Measurements from ENCODE around the gene ERBB4.

DNA sequence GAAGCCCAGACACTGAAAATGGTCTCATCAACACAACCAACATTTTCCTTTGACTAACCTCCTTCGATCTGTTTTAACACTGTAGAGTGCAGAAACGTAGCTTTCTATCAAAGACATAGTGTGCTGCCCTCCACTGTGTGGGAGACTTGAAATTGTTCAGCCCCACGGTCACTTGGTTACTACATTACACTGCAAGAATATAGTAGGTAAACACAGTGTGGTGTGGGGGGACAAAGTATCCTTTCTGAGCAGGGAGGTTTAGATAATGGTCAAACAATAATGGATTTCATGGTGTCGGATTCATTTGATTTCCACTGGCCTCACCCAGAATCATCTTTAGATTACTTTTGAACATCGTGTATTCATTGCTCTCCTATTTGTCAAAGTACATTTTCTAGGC lies 181.0 kb downstream of the ERBB4 start:
- TF ChIP-seq, protein P1, sequence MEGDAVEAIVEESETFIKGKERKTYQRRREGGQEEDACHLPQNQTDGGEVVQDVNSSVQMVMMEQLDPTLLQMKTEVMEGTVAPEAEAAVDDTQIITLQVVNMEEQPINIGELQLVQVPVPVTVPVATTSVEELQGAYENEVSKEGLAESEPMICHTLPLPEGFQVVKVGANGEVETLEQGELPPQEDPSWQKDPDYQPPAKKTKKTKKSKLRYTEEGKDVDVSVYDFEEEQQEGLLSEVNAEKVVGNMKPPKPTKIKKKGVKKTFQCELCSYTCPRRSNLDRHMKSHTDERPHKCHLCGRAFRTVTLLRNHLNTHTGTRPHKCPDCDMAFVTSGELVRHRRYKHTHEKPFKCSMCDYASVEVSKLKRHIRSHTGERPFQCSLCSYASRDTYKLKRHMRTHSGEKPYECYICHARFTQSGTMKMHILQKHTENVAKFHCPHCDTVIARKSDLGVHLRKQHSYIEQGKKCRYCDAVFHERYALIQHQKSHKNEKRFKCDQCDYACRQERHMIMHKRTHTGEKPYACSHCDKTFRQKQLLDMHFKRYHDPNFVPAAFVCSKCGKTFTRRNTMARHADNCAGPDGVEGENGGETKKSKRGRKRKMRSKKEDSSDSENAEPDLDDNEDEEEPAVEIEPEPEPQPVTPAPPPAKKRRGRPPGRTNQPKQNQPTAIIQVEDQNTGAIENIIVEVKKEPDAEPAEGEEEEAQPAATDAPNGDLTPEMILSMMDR (conservative IDR thresholded peaks at IDR 0.05; ENCODE audit: low read length), result no peak
- TF ChIP-seq EZH2phosphoT487 (IDR thresholded peaks at IDR 0.05; ENCODE audit: borderline replicate concordance, low read depth, low read length), result no peak
